Loucy (cell line): Measurements from ENCODE around the gene AKAP13.

ENCODE experiments used
- CTCF ChIP-seq: fragments of 200-600 bp; sonication (generic); conservative IDR thresholded peaks from 2 replicates; pipeline ENCODE4 v1.5.1; 2014; ENCODE audit warnings: mild to moderate bottlenecking, antibody characterized with exemption, low read length
- EZH2phosphoT487 ChIP-seq: fragments of 200-600 bp; IDR thresholded peaks from 2 replicates; pipeline ENCODE4 v1.6.1; 2018; ENCODE audit warnings: antibody characterized with exemption, mild to moderate bottlenecking, moderate library complexity, borderline replicate concordance

- TF ChIP-seq CTCF (no peak), EZH2phosphoT487 (no peak)
Observed at GRCh38 chr15:85672332-85673084, 292.1 kb downstream of the AKAP13 start.
